Vagina (tissue), 2 donors: Measurements from ENCODE around the gene UBE2F. TPM values are rescaled to one million over a fixed set of nuclear protein-coding genes. Genes with fewer than 3 reads are reported as not detected.
"Not testable (repeated sequence)": the region's sequence is repeated elsewhere in the genome, so short reads cannot be mapped to it uniquely, and the experiment has no call there.

Experiments
- DNase-seq, 2 donors: peaks; one replicate each; pipeline ENCODE4 v3.0.0-alpha.2; 2017; ENCODE audit errors: extremely low spot score in 2 of 2
- H3K27ac ChIP-seq: fragments of 200-600 bp; sonication (generic); one replicate; pipeline ENCODE4 v1.5.1; 2019
- H3K27me3 ChIP-seq: fragments of 200-600 bp; sonication (generic); one replicate; pipeline ENCODE4 v1.5.1; 2019
- H3K36me3 ChIP-seq, 2 donors: fragments of 200-600 bp; sonication (generic); one replicate each; pipeline ENCODE4 v1.5.1; 2017 to 2019
- H3K4me1 ChIP-seq: fragments of 200-600 bp; sonication (generic); one replicate; pipeline ENCODE4 v1.5.1; 2019
- H3K4me3 ChIP-seq, 2 donors: fragments of 200-600 bp; sonication (generic); 1 replicate in 1 of 2; 2 replicates in 1 of 2; pipeline ENCODE4 v1.5.1; 2016 to 2019
- H3K9me3 ChIP-seq: fragments of 200-600 bp; sonication (generic); one replicate; pipeline ENCODE4 v1.5.1; 2019
- POLR2A ChIP-seq, 2 donors: fragments of 450-650 bp; IDR thresholded peaks; one replicate each; pipeline ENCODE4 v1.6.1; 2017; ENCODE audit warnings: antibody characterized with exemption in 2 of 2, mild to moderate bottlenecking in 2 of 2, moderate library complexity in 2 of 2
- POLR2AphosphoS5 ChIP-seq, 2 donors: sonication (generic); formaldehyde crosslinking; IDR thresholded peaks; one replicate each; pipeline ENCODE4 v1.9.0; 2017; ENCODE audit warnings: antibody characterized with exemption in 2 of 2, mild to moderate bottlenecking in 2 of 2, low read depth in 1 of 2; ENCODE audit not compliant: insufficient read depth in 1 of 2
- intact Hi-C: fragments of 100-400 bp; cut with DNase I; formaldehyde crosslinking; loops from one replicate; pipeline ENCODE4 v1.15.1; 2023
- total RNA-seq: library from RNA; depleted of rRNA; stranded (reverse); fragments of >200 nt; gene quantifications from one replicate; pipeline ENCODE4 v1.2.3, GENCODE V29; 2016
- TF ChIP-seq, protein P1 (sequence below), 3 experiments: fragments of 450-650 bp in 2 of 3; fragments of 200-600 bp in 1 of 3; sonication (generic) in 1 of 3; IDR thresholded peaks; one replicate each; pipeline ENCODE4 v1.5.1; 2017 to 2019; ENCODE audit warnings: antibody characterized with exemption in 3 of 3, mild to moderate bottlenecking in 2 of 3, moderate library complexity in 2 of 3

Gene UBE2F
- total RNA-seq, 1 donor from 2014 or later: 57.0 TPM

GRCh38 chr2:237979331-237979730 is 12.5 kb downstream of the UBE2F start:
- intact Hi-C loops: no loop called here

GRCh38 chr2:237980087-237980486 is 13.3 kb downstream of the UBE2F start:
- Histone ChIP-seq H3K36me3 (peaks cover 0 to 9% of the 10 kb centered on the region in 2 donors), H3K27ac (no peak overlapping the region), H3K9me3 (no peaks in the 10 kb centered on the region), H3K4me3 (no peak overlapping the region), H3K4me1 (peaks cover 26% of the 10 kb centered on the region), H3K27me3 (no peaks in the 10 kb centered on the region)
- intact Hi-C loops: no loop called here
- TF ChIP-seq, protein P1, sequence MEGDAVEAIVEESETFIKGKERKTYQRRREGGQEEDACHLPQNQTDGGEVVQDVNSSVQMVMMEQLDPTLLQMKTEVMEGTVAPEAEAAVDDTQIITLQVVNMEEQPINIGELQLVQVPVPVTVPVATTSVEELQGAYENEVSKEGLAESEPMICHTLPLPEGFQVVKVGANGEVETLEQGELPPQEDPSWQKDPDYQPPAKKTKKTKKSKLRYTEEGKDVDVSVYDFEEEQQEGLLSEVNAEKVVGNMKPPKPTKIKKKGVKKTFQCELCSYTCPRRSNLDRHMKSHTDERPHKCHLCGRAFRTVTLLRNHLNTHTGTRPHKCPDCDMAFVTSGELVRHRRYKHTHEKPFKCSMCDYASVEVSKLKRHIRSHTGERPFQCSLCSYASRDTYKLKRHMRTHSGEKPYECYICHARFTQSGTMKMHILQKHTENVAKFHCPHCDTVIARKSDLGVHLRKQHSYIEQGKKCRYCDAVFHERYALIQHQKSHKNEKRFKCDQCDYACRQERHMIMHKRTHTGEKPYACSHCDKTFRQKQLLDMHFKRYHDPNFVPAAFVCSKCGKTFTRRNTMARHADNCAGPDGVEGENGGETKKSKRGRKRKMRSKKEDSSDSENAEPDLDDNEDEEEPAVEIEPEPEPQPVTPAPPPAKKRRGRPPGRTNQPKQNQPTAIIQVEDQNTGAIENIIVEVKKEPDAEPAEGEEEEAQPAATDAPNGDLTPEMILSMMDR (IDR thresholded peaks at IDR 0.05): no peak
- TF ChIP-seq POLR2AphosphoS5 (IDR thresholded peaks at IDR 0.05; ENCODE audit: insufficient read depth in 1 of 2, low read depth in 1 of 2): no peak
- TF ChIP-seq POLR2A (IDR thresholded peaks at IDR 0.05): no peak
- no peak for DNase-seq

More at GRCh38 chr2:237979331-237979730, 12.5 kb downstream of the UBE2F start:
- no peak for TF ChIP-seq POLR2A (IDR thresholded peaks at IDR 0.05)
- peaks cover 26% of the 10 kb centered on the region for H3K4me1 ChIP-seq
- H3K27me3 ChIP-seq: no peaks in the 10 kb centered on the region
- H3K27ac ChIP-seq: no peak overlapping the region
- H3K9me3 ChIP-seq: no peaks in the 10 kb centered on the region
- DNase-seq: no peak
- no peak overlapping the region for H3K4me3 ChIP-seq
- H3K36me3 ChIP-seq: peaks cover 0 to 13% of the 10 kb centered on the region in 2 donors

GRCh38 chr2:237980751-237981150 is 13.9 kb downstream of the UBE2F start:
- Histone ChIP-seq H3K4me1 (peaks cover 26% of the 10 kb centered on the region), H3K4me3 (no peak overlapping the region), H3K36me3 (peaks cover 0 to 2% of the 10 kb centered on the region in 2 donors), H3K27me3 (no peaks in the 10 kb centered on the region), H3K27ac (no peak overlapping the region), H3K9me3 (no peaks in the 10 kb centered on the region)
- TF ChIP-seq, protein P1 (IDR thresholded peaks at IDR 0.05): no peak
- no peak for TF ChIP-seq POLR2AphosphoS5 (IDR thresholded peaks at IDR 0.05; ENCODE audit: insufficient read depth in 1 of 2, low read depth in 1 of 2)
- TF ChIP-seq POLR2A (IDR thresholded peaks at IDR 0.05): no peak
- DNase-seq: no peak
- intact Hi-C loops: no loop called here

GRCh38 chr2:237981621-237982020 is 14.8 kb downstream of the UBE2F start:
- DNase-seq, H3K36me3 ChIP-seq, H3K9me3 ChIP-seq: not testable (repeated sequence)

DNA sequence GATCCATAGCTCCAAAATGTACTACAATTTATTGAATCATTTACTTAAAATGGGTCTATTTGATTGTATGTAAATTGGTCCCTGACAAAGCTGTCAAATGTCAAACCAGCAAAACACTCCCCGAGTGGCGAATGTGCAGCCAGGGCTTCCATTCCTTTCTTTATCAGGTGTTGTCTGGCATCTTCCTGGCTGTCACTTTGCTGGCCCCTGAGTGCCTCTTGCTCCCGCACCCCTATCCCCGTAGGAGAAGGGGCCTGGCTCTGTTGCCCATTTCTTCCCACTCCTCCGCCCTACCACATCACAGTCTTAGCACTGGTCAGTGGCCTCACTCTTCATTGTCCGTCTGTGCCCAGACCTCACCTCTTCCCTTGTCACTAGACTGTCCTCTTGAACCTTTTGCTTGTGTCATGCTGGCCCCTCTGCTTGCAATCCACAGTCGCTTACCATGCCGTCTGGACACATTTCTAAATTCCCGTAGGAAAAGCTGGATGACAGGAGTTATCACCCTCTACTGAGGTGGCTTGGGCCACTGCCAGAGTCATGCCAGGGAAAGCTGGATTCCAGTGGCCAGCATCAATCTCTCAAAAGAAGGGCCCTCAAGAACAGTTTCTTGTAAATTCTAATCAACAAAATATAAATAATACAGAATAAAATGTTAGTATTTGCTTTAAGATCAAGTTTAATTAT is 15.4 kb downstream of the UBE2F start:
- intact Hi-C loops: no loop called here
- TF ChIP-seq, protein P1 (IDR thresholded peaks at IDR 0.05): no peak
- TF ChIP-seq POLR2A (IDR thresholded peaks at IDR 0.05): no peak
- H3K9me3 ChIP-seq: no peaks in the 10 kb centered on the region

More at GRCh38 chr2:237981621-237982020, 14.8 kb downstream of the UBE2F start:
- intact Hi-C loops, H3K27ac ChIP-seq, H3K4me3 ChIP-seq, H3K27me3 ChIP-seq: not testable (repeated sequence)
- H3K4me1 ChIP-seq: peaks cover 26% of the 10 kb centered on the region

DNA sequence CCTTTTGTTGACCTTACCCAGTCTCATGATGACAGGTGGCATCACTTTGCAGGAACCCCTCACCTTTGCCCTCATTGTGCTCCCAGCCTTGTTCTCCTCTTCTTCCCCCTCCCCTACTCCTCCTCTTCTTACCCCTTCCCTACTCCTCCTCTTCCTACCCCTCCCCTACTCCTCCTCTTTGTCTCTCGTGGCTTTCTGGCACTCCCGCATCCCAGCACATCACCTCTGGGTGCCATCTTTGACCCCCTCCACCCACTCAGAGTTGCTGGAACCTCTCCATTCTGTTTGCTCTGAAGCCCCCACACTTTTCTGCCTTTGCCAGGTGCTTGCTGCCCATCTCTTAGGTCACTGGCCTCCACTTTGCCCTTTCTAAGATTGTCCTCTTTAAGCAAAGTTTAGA is 17.1 kb downstream of the UBE2F start:
- no peak overlapping the region for H3K27ac ChIP-seq
- DNase-seq: no peak
- intact Hi-C loops: no loop called here

More for the DNA sequence above, 15.4 kb downstream of the UBE2F start:
- Histone ChIP-seq H3K27me3 (no peaks in the 10 kb centered on the region), H3K4me3 (no peak overlapping the region), H3K36me3 (no peaks in the 10 kb centered on the region), H3K4me1 (peaks cover 26% of the 10 kb centered on the region), H3K27ac (no peak overlapping the region)
- no peak for DNase-seq

More for the DNA sequence above, 17.1 kb downstream of the UBE2F start:
- peaks cover 17% of the 10 kb centered on the region for H3K4me1 ChIP-seq
- no peaks in the 10 kb centered on the region for H3K9me3 ChIP-seq
- no peaks in the 10 kb centered on the region for H3K27me3 ChIP-seq
- H3K4me3 ChIP-seq: no peak overlapping the region
- H3K36me3 ChIP-seq: no peaks in the 10 kb centered on the region
- TF ChIP-seq, protein P1 (IDR thresholded peaks at IDR 0.05): no peak
- TF ChIP-seq POLR2A (IDR thresholded peaks at IDR 0.05) (no peak), POLR2AphosphoS5 (IDR thresholded peaks at IDR 0.05; ENCODE audit: insufficient read depth in 1 of 2, low read depth in 1 of 2) (no peak)
